HG03103 (cell line): ENCODE results near the gene TNS3.

Source experiments
- ATAC-seq: cut with Tn5 transposase; IDR thresholded peaks from one replicate; pipeline ENCODE4 v1.9.1; 2021; ENCODE audit warnings: low read depth; ENCODE audit not compliant: unreplicated experiment

The TNS3 gene

DNA sequence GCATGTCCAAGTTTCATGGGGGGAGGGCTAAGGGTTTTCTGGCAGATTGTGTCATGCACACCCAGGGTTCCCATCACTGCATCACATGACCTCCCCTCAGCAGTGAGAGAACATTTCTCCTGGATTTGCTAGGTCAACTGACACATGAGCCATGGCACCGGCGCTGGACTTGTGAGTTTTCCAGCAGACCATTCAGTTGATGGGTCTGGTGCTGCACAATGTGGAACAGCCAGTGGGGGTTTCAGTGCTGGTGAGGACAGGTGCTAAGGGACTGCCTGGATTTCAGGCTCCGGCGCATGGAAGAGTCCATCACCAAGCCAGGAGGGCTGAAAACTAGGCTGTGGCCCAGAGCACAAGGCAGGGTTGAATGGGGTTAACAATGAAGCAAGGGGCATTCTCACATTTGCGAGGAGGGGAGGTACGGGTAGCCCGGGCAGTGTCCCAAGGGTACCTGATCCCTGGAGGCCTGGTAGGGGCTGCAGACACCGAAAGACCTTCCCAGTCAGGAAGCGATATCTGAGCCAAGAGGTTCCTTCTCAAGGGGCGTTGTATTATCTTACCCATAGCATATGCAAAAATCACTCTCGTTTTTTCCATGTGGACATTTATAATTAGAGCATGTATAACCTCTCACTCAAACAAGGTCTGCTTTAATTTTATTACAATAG lies 203.0 kb downstream of the TNS3 start:
- no peak for ATAC-seq

- ATAC-seq = no peak
Measured at GRCh38 chr7:47377741-47378140, 204.2 kb downstream of the TNS3 start.

- ATAC-seq = no peak
Measured at GRCh38 chr7:47376991-47377616, 204.8 kb downstream of the TNS3 start.

DNA sequence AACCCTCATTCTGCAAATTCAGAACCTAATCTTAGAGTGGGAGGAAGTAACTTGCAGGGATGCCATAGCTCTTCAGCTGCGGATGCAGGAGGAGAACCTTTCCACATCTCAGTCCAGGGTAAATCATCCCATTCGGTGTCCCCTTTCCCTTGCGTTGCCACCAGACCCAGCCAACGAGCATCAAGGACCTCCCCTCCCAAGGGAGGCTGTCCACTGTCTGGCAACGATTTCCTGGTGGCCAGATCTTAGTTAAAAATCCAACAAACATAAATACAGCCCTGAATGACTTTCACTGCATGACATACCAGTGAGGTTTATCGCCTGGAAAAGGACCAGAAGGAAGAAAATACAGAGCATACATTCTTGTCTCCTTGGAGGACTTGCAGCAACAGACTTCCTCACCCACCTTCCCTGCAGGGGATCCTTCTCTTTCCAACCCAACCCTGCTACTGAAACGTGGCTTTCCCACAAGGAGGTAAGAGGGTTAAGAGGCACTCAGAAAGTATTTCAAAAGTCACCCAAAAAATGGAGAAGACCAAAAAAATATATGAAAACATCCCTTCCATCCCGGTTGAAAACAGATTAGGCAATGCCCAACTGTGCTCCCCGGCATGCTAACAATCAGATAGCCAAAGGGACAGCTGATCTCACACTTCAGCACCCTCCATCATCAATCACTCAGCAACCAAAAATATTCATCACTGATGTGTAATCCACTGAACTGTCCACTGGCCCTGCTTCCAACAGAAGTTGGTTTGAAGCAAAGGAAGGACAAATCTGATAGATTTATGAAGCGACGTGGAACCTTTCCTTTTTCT lies 206.6 kb downstream of the TNS3 start:
- no peak for ATAC-seq

GRCh38 chr7:47374538-47374937 lies 207.4 kb downstream of the TNS3 start:
- ATAC-seq = no peak

DNA sequence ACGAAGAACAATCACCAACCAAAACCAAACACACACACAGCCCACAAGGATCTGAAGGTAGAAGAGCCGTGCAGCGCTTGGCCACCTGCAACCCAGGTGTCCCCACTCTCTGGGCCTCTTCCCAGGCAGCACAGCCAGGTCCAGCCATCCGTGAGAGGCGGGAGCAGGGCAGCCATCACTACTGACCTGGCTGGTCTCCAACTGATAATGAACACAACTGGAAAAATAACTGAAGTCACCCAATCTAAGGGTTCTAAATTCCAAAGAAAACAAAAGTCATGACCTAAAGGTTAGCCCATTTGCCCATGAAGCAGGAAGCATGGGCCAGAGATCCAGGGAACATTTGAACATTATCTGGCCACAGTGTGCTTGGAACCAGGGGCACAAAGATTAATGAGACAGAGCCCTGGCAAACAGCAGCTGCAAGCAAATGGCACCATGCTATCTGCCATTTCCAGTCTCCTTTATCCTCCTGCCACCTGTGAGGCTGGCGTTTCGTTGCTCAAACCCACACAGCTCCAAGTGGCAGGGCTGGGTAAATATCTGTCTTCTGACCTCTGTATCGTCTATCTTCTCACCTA lies 207.9 kb downstream of the TNS3 start:
- ATAC-seq = no peak

DNA sequence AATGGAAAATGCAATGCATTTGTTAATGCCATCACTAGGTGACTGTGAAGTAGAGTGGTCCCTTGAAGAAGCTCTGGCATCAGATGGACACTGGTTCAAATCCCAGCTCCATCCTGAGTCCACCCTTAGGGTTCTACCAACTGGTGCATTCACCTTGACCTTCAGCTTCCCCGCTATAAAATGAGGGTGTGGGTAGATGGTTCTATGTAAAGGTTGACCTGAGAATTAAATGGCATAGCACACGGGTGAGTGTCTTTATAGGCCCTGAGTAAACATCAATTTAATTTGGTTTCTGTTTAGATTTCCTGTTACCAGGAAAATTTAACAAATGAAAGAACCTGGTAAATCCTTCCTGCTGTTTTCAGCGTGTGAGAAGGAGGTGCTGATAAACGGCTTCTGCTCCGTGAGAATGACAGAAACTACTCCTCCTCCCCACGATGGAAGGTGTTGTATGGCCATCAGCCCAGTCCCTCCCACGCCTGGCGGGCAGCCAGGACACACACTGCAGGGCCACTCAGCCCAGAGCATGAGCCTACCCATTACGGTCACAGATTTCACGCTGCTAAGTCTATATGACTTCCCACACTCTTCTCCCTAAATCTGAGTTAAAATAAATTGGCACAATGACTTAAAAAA lies 210.1 kb downstream of the TNS3 start:
- ATAC-seq = no peak

- no peak for ATAC-seq
Measured at GRCh38 chr7:47371317-47371716, 210.6 kb downstream of the TNS3 start.

DNA sequence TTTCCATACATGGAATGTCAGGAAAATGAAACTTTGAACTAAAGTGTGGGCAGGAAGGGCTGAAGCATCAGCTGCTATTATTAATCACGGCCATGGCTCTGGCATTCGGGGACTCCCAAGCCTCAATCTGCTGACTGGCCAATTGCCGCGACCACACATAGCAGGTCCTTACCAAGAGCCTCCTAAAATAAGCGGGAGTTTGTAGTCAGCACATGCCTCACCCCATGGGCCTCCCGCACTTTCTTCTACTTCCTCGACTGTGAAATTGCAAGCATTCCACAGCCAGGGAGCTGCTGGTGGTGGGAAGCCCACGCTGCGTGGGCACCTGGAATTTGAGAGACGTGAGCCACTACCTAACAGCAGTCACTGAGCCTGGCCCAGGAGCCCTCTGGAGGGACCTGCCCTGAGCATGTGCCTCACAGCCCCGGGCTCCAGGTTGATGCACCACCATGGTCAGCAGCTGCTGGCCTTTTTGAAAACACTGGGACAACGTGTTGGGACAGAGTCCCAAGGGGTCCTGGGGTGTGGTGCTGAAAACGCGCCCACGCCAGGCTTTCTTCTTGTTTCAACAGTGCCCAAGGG lies 211.4 kb downstream of the TNS3 start:
- ATAC-seq = no peak

- no peak for ATAC-seq
Measured at GRCh38 chr7:47369736-47370135, 212.2 kb downstream of the TNS3 start.

- ATAC-seq = no peak
Measured at GRCh38 chr7:47368190-47368812, 213.6 kb downstream of the TNS3 start.

- no peak for ATAC-seq
Measured at GRCh38 chr7:47367369-47367768, 214.5 kb downstream of the TNS3 start.

GRCh38 chr7:47366960-47367359 lies 215.0 kb downstream of the TNS3 start:
- no peak for ATAC-seq

DNA sequence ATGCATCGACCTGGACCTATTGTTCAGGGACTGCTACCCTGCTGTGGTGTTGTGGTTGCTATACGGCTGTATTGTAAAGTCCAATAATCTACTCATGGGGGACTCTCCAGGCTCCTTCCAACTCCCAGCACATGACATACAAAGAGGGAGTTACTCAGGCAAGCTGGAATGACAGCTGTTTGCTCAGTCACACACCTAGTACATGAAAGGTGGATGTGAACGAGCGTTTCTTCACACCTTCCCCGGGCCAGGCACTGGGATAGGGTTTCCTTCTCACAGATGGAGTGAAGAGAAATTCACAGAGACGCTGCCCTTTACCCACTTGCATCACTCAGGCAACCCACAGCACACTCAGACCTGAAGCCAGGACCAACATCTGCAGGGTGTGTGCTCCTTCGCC lies 215.7 kb downstream of the TNS3 start:
- no peak for ATAC-seq

DNA sequence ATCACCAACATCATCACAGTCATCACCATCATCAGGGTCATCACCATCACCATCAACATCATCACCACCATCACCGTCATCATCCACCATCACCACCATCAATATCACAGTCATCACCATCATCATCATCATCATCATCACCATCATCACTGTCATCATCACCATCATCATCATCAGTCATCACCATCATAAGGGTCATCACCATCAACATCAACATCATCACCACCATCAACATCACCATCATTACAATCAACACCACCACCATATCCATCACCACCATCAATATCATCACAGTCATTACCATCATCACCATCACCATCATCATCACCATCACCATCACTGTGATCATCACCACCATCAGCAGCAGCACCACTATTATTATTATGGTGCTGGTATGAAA lies 218.9 kb downstream of the TNS3 start:
- no peak for ATAC-seq

- no peak for ATAC-seq
Measured at GRCh38 chr7:47361746-47362215, 220.1 kb downstream of the TNS3 start.

- ATAC-seq = no peak
Measured at GRCh38 chr7:47361236-47361635, 220.7 kb downstream of the TNS3 start.

GRCh38 chr7:47360301-47360900 lies 221.5 kb downstream of the TNS3 start:
- ATAC-seq = no peak

GRCh38 chr7:47358944-47359588 lies 222.8 kb downstream of the TNS3 start:
- no peak for ATAC-seq
